HG02678 (cell line): ENCODE results near the gene BCL7C.
"Not testable (repeated sequence)": the region's sequence is repeated elsewhere in the genome, so short reads cannot be mapped to it uniquely, and the experiment has no call there.

Experiments
- ATAC-seq: cut with Tn5 transposase; IDR thresholded peaks from one replicate; pipeline ENCODE4 v1.9.1; 2021; ENCODE audit warnings: mild to moderate bottlenecking, moderate library complexity; ENCODE audit not compliant: unreplicated experiment

Gene BCL7C

DNA sequence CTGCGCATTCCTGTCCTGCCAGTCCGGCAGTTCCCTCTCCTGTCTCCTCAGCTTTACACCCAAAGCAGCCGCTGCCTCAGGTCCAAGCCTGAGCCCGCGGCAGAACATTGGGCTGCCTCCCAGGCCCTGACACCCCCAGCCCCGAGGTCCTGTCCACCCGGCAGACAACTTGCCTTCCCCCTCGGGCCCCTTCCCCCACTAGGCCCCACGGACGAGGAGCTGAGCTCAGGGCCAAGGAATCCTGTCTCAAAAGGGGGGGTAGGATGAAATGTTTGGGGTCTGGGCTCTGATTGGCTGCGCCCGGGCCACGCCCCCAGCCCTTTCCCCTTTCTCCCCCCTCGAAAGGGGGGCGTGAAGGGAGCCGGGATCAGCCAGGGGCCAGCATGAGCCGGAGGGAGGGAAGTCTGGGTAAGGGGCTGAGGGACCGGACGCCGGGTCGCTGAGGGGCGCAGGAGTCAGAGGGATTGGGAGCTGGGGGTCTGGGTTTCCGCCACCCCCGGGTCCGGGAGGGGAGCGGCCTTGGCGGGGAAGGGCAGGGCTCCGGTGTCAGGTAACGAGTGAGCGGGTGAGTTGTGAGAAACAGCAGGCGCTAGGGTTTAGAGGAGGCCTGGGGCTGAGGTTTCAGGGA is 2.5 kb upstream of the BCL7C start, which contains the start of gene CTF1:
Gene CTF1, plus strand, starts transcription at position 354 of the 628 bp plus-strand sequence. Its CDS starts 30 bp downstream, at position 384.
- no peak for ATAC-seq

DNA sequence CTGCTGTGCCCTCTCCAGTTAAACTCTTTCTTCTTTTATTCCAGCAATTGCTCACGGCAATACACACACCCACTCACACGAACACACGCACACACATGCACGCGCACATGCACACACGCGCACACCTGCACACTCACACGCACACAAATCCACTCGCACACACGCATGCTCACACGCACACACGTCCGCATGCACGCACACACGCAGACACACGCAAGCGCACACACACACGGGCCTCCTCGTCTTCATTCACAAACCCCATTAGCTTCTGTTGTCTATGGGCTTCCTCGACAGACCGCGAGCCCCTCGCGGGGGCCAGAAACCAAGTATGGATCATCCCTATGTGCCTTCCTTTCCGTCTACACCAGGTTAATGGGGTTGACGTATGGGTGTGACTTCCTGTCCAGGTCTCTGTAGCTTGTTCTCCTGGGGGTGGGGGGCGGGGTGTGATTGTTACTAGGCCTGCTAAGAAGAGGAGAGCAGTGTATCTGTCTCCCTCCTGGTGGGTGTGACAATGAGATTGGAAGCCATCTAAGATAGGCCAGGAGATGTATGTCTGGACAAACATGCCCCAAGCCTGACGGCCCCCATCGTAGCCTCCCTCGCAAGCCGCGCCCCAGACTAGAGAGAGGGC is 1.9 kb upstream of the BCL7C start:
- no peak for ATAC-seq

DNA sequence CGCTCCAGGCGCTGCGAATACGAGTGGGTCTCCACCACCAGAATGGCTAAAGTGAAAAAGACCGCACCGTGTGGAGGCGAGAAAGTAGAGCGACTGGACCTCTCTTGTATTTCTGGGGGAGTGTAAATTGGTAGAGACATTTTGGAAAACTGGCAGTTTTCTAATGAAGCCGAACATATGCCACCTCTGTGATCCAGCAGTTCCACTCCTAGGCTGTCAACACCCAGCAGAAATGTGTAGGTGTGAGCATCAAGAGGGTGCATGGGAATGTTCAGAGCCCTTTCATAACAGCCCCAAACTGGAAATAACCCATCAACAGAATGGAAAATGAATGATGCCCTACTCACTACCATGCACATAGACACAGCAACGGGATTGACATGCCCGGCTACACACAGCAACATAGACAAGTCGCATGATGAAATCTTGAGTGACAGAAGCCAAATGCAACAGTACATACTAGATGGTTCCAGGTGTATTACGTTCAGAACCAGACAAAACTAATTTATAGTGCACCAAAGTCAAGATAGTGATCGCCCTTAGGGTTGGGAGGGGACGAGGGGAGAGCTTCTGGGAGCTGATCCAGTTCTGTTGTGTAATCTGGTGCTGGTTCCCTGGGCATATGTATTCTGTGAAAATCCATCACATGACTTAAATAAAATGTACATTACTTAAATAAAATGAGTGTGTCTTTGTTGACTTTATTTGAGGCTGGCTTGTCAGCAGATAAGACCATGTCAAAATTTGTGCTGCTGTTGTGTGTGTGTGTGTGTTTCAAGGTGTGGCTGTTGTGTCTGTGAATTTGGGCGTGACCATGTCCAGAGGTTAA is 877 bp upstream of the BCL7C start:
- ATAC-seq: no peak

DNA sequence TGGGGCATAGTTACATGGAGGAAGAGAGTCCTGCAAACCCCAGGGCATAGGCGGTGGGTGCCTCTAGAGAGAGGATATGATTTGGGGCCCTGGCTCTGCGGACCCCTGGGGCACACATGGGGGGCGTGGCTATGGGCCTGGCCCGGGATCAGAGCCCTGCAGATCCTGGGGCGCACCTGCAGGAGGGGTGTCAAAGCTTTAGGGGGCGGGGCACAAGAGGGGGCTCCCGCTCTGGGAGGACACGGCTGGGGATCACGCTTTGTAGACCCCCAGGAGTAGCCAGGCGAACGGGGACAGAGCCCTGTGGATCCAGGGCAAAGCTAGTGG is 497 bp downstream of the BCL7C start:
- no peak for ATAC-seq

DNA sequence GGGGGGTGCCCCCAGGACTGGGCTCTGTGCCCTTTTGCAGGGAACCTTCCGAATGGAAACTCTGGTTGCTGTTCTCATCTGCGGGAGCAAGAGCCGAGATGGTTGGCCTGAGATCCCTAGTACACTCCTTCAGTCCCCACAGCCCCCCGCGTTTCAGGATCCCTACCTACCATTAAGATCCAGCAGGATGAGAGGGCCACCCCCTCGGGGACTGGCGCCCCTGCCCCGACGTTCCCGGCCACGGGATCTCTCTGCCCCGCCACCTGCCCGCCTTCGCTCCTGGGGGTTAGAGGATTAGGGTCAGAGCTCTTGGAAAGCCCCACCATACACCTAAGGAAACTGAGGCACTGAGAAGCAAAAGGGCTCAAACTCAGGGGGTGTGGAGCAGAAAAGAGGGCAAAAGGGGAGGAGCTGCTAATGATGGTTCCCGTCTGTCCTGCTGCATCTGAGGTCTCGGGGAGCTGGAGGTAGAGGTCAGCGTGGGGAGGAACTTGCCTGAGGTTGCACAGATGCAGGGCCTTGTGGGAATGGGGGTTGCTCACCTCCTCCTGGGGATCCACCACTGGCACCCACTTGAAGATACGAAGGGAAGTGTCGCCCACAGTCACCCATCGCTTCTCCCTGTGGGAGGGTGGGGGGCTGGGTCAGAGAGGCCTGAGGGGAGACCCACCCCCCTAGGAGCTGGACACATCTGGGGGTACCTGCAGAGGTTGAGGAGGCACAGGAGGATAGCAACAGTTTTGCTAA is 1.0 kb downstream of the BCL7C start:
- ATAC-seq: no peak

DNA sequence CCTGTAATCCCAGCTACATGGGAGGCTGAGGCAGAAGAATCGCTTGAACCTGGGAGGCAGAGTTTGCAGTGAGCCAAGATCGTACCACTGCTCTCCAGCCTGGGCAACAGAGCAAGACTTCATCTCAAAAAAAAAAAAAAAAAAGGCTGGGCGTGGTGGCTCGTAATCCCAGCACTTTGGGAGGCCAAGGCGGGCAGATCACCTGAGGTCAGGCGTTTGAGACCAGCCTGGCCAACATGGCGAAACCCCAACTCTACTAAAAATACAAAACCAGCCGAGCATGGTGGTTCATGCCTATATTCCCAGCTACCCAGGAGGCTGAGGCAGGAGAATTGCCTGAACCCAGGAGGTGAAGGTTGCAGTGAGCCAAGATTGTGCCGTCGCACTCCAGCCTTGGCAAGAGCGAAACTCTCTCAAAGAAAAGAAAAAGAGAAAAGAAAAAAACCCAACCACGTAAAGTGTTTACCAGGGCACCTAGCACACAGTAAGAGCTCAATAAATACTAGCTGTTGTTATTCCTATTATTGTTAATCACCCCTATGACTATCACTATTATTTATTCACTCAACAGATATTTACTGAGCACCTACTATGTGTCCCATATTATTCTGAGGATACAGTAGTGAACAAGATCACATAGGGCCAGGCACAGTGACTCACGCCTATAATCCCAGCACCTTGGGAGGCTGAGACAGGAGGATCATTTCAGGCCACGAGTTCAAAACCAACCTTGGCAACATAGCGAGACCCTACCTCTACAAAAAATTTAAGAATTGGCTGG is 2.6 kb downstream of the BCL7C start:
- not testable (repeated sequence) for ATAC-seq

DNA sequence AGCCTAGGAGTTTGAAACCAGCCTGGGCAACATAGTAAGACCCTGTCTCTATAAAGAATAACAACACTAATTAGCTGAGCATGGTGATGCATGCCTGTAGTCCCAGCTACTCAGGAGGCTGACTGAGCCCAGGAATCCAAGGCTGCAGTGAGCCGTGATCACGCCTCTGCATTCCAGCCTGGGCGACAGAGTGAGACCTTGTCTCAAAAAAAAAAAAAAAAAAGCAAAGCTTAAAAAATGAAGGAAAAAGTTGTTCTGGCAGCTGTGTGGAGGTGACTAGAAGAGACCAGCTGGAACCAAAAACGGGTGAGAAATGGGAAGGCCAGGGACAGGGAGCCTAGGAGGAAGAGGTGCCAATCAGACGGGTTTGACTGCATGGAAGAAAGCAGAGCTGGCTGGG is 4.2 kb downstream of the BCL7C start:
- no peak for ATAC-seq

DNA sequence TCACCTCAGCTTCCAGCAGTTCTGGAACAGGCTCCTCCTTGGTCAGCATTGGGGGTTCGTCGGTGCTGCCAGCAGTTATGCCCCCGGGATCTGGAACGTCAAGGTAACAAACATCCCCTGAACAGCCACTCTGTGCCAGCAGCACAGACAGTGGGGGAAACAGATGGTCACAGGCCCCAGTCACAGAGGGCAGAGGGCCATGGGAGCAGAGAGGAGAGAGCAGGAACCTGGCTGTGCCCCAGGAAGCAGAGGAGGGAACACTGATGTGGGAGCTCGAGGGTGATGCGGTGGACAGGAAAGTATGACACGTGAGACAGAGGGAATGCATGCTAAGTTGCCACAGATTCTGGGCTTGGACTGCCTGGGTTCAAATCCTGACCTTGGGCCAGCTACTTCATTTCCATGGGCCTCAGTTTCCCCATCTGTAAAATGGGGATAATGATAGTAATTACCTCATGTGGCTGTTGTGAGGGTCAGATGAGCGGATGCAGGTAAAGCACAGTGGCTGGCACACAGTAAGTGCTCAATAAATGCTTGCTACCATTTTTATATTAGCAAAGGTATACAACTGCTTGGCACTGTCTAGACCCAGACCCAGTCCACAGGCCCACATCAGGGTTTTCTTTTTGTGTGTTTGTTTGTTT is 4.9 kb downstream of the BCL7C start:
- no peak for ATAC-seq

DNA sequence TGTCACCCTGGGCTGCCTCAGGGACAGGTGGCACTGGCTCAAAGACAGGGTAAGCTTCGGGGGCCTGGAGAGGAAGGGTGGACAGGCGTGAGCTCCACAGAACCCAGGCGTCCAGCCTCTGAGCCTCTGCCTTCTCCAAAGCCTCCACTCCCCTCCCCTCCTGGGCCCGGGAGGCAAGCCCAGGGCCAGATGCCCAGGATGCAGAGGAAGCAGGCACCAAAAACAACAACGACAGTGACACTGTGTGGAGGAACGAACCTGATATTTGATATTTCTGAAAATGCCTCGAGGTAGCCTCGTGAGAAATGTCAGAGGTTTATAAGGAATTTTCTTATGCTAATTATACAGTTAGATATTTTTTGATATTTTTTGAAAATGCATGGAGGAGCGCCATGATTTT is 6.0 kb downstream of the BCL7C start:
- ATAC-seq: no peak

DNA sequence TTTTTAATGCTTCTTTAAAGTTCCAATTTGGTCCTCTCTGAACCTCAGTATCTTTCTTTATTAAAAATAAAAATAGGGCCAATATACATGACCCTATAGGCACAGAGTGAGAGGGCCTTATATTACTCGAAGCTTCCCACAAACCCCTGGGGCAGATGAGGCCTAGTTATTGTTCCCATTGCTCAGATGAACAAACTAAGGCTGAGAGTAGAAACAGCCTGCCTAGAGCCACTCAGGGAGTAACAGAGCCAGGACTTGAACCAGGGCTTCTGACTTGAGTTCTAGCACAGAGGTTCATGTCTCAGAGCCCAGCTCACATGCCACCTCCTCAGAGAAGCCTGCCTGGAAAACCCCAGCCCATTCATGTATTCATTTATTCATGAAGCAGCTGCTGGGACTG is 7.7 kb downstream of the BCL7C start:
- no peak for ATAC-seq

DNA sequence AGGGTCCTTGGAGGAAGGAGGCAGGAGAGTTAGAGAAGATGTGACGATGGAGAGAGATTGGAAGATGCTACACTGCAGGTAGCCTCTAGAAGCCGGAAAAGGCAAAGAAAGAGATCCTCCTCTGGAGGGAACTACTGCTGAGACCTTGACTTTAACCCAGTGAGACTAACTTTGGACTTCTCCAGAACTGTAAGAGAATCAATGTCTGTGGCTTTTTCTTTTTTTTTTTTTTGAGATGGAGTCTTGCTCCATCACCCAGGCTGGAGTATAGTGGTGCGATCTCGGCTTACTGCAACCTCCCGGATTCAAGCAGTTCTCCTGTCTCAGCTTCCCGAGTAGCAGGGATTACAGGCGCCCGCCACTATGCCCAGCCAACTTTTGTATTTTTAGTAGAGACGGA is 8.7 kb downstream of the BCL7C start:
- no peak for ATAC-seq

DNA sequence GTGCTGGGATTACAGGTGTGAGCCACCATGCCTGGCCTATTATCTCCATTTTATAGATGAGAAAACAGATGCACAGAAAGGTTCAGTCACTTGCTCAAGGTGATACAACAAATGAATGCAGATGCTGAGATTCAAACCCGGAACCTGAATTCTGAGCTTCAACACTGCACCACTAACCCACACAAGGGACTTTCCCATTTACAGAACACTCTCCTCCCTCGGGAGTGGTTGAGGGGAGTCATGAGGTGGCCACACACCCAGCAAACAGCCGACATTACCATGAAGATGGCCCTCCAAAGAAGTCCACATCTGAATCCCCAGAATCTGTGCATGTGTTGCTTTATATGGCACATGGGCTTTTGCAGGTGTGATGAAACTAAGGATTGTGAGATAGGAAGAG is 9.1 kb downstream of the BCL7C start:
- no peak for ATAC-seq

DNA sequence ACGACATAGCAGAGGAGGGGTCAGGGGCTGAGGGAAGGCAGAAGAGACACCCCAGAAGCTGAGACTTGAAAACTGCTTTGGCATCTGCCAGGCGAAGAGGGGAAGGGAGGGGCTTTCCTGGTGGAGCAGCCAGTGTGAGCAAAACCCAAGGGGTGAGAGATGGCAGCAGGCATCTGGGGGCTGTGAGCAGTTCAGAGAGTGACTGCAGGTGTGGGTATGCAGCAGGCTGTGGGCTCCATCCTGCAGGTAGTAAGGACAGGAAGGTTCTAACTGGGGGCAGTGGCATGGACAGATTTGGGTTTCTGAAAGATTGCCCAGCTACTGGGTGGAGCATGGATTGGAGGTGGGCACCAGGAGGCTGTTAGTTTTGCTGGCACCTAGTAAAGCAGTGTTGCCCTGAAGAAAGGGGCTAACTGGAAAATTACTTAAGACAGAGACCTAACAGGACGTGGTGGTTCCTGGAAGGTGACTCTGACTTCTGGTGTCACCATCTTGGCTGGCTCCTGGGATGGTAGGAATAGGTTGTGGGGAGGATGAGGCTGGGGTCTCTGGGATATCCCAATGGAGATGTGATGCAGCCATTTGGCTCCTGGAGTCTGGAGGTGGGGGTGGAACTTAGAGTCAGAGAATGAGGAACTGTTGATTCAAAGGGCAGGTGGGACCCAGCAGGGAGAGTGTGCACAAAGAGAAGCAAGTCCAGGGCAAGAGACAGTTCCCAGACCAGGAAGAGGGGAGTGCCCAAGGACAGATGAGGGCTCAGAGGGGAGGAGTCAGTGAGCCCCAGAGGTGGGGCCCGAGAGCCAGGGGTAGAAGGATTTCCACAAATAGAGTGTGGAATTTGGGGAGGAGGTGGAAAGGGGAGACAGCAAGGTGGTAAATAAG is 11.2 kb downstream of the BCL7C start:
- no peak for ATAC-seq

DNA sequence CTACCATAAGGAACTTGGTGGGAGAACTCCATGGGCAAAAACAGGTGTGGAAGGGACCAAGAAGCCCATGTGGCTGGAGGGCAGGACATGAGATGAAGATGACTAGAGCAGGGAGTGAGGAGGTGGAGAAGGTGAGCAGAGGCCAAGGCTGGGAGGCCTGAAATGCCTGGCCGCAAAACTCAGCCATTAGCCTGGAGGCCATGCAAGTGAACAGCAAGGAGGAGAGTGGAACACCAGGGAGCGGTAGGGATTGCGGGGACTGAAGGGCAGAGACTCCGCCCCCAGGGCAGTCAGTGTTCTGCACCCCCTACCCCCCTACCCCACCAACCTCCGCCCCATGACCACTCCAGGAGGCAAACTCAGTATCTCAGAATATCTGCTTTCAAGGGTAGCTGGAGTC is 17.0 kb downstream of the BCL7C start:
- ATAC-seq: no peak

DNA sequence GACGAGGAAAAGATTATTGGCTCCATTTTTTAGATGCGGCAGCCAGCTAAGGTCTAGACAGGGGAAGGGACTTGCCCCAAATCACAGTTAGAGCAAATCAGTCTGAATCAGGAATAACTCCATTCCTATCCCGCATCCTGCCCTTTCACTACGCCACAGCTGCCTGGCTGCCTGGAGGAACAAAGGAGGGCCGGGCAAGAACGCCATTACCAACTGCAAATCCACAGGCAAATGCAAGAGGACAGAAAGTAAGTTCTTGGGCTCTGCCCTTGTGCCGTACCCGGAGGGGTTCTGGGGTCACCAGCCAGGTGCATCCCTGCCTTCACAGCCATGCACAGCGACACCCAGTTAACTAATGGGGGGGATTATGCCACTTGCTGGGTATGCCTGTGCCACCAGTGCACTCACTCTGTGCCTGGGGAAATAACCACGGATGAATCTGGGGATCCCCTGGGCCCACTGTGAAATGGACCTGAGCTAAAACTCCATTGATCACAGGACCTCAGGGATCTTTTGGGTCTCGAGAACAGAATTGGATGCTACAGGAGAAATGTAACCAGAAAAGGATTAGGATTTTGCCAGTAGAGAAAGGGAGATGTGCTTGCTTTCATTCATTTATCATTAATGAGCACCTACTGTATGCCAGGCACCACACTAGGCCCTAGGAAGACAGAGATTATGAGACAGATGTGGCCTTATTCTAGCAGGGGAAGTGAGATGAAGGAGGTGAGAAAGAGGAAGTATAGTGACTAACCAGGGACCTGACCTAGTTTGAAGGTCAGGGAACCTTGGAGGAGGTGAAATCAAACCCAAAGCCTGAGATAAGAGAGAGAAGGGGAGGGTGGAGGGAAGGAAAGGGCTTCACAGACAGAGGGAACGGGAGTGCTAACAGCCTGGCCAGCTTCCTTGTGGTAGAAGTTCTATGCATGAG is 17.7 kb downstream of the BCL7C start:
- ATAC-seq: no peak

DNA sequence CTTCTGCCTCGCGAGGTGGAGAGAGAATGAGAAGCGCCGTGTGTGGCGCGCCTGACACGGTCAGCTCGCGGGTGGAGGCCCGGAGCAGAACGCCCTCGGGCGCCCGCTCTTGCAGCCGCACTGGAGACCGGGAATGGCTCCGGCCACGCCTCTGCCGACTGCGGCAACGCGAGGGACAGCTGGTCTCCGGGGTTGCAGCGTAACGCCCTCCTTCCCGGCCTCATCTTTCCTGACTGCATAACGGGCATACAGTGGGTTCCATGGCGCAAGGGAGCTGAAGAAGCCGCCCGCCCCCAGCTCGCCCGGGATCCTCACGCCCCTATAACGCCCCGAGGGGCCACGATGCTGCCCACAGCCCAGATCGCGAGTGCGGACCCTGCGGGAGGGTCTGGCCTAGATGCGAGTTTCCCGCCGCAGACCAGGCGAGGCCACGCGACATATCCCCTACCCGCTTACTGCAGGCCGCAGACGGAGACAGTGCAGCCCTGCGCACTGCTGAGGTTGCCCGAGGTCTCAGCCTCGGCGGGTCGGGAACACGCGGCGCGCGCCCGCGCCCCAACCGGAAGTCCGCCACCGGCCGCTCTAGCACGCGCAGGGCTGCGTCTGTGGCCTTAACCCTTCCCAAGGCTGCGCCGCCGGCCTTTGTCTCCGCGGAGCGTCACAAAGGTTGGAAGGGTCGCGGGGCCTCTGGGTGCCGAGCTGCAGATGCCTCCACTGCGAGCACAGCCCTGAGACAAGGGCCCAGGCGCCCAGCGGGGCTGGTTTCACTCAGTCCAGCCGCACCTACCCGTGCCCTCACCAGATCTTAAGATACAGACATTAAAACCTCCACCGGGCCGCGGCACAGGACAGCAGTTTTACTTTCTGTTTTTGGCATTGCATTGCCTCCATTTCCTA is 18.8 kb downstream of the BCL7C start:
- peak; percentile 87 for ATAC-seq

DNA sequence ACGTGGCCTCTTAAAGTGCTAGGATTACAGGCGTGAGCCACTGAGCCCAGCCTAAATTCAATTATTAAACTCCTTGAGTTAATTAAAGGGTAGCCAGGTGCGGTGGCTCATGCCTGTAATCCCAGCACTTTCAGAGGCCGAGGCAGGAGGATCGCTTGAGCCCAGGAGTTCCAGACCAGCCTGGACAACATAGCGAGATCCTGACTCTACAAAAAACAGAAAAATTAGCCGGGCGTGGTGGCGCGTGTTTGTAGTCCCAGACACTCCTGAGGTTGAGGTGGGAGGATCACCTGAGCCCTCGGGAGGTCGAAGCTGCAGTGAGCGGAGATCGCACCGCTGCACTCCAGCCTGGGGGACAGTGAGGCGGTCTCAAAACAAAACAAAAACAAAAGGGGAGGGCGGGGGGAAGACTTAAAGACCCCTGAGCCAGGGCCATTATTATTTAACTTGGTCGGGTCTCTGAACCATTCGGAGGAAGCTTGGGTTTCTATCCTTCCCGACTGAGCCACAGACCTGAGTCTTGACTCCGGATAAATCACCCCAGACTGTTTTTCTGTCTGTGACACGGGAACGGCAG is 19.5 kb downstream of the BCL7C start:
- no peak for ATAC-seq
